Glutamatergic neuron (in vitro differentiated cells): ENCODE measurements around the gene CIAO2A. TPM values are rescaled to one million over a fixed set of nuclear protein-coding genes. Genes with fewer than 3 reads are reported as not detected.
A peak's percentile ranks its signal among the peaks of the same experiment; 100 is the strongest.
"Not testable (repeated sequence)": the region's sequence is repeated elsewhere in the genome, so short reads cannot be mapped to it uniquely, and the experiment has no call there.

Experiments
- DNase-seq: peaks from one replicate; pipeline ENCODE4 v3.0.0; 2022
- H3K27ac Mint-ChIP-seq: one replicate; pipeline ENCODE4 v1.8.0; 2020; ENCODE audit warnings: mild to moderate bottlenecking, mixed read lengths, inconsistent platforms; ENCODE audit not compliant: unreplicated experiment
- H3K27me3 Mint-ChIP-seq: one replicate; pipeline ENCODE4 v1.8.0; 2020; ENCODE audit warnings: mild to moderate bottlenecking, moderate library complexity, mixed read lengths, inconsistent platforms; ENCODE audit not compliant: unreplicated experiment
- H3K36me3 Mint-ChIP-seq: one replicate; pipeline ENCODE4 v1.8.0; 2020; ENCODE audit warnings: mild to moderate bottlenecking, mixed read lengths, inconsistent platforms; ENCODE audit not compliant: unreplicated experiment
- H3K4me1 Mint-ChIP-seq: one replicate; pipeline ENCODE4 v1.8.0; 2020; ENCODE audit warnings: mild to moderate bottlenecking, low read depth, mixed read lengths, inconsistent platforms; ENCODE audit not compliant: unreplicated experiment
- H3K4me3 Mint-ChIP-seq: one replicate; pipeline ENCODE4 v1.8.0; 2020; ENCODE audit warnings: mild to moderate bottlenecking, mixed read lengths, inconsistent platforms; ENCODE audit not compliant: unreplicated experiment
- H3K9me3 Mint-ChIP-seq: one replicate; pipeline ENCODE4 v1.8.0; 2020; ENCODE audit warnings: mild to moderate bottlenecking, moderate library complexity, mixed read lengths, inconsistent platforms; ENCODE audit not compliant: unreplicated experiment
- total RNA-seq: library from RNA; stranded (reverse); fragmentation: NEBNext Ultra II Directional; extraction: Animal tissue kit (Norgen Biotek cat#: 25700); gene quantifications from one replicate; pipeline ENCODE4 v1.2.1, GENCODE V29; 2021; ENCODE audit not compliant: unreplicated experiment
- TF ChIP-seq, protein P1 (sequence below): fragments of 200-600 bp; sonication (generic); IDR thresholded peaks from one replicate; pipeline ENCODE4 v1.5.0; 2021; ENCODE audit not compliant: partially characterized antibody, unreplicated experiment

Gene CIAO2A
- total RNA-seq, 1 donor from 2014 or later = 35.5 TPM

DNA sequence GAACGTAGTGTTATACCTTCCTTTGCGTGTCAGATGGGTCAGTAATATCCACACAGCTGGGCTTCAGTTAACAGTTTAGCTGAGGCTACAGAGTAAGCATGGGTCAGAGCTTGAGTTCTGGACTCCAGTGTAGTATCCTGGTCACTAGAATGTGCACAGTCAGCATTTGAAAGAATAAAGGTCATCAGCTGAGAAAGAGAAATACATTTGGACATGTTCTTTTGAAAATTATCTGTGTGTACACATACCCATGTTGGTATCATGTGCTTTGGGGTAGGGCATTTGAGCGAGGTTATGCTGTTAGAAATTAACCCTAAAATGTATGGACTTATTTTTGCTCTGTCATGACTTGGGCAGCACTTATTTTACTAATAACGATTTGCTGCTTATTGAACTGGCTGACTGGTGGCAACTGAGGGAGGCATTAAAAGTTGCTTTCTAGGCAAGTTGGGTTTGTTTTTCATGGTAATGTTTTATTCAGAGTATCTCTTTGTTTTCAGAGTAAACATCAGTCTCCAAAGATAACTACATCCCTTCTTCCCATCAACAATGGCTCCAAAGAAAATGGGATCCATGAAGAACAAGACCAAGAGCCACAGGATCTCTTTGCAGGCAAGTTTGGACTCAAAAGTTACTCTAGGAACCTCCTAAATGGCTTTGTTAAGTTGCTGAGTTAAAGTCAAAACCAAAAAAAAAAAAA lies 18.6 kb upstream of the CIAO2A start:
- no peak for DNase-seq
- Mint-ChIP-seq H3K9me3 (no peaks in the 10 kb centered on the region), H3K4me1 (peaks cover 6% of the 10 kb centered on the region), H3K36me3 (no peaks in the 10 kb centered on the region), H3K4me3 (no peak overlapping the region), H3K27me3 (no peaks in the 10 kb centered on the region), H3K27ac (no peak overlapping the region)
- TF ChIP-seq, protein P1, sequence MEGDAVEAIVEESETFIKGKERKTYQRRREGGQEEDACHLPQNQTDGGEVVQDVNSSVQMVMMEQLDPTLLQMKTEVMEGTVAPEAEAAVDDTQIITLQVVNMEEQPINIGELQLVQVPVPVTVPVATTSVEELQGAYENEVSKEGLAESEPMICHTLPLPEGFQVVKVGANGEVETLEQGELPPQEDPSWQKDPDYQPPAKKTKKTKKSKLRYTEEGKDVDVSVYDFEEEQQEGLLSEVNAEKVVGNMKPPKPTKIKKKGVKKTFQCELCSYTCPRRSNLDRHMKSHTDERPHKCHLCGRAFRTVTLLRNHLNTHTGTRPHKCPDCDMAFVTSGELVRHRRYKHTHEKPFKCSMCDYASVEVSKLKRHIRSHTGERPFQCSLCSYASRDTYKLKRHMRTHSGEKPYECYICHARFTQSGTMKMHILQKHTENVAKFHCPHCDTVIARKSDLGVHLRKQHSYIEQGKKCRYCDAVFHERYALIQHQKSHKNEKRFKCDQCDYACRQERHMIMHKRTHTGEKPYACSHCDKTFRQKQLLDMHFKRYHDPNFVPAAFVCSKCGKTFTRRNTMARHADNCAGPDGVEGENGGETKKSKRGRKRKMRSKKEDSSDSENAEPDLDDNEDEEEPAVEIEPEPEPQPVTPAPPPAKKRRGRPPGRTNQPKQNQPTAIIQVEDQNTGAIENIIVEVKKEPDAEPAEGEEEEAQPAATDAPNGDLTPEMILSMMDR = no peak

DNA sequence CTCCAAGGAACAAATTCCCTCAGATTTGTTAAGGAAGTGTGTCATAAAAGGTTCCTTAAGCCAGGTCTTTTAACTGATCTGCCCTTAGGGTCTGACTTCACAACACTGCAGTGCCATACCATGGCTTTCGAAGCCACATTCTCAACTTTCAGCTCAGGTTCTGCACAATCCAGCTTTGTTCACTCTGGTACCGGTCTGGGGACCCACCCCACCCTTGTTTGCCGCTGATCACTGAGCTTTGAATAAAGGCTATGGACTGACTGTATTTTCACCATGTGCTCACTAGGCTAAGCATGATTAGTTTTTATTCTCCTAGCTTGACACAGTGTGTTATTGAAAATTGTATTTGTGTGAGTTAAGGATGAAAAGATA lies 18.0 kb upstream of the CIAO2A start:
- H3K36me3 Mint-ChIP-seq = no peaks in the 10 kb centered on the region
- H3K27ac Mint-ChIP-seq = peak overlapping the region; percentile 35
- H3K4me1 Mint-ChIP-seq = peaks cover 6% of the 10 kb centered on the region
- TF ChIP-seq, protein P1 = no peak
- no peaks in the 10 kb centered on the region for H3K27me3 Mint-ChIP-seq
- no peaks in the 10 kb centered on the region for H3K9me3 Mint-ChIP-seq
- no peak for DNase-seq
- H3K4me3 Mint-ChIP-seq = no peak overlapping the region

DNA sequence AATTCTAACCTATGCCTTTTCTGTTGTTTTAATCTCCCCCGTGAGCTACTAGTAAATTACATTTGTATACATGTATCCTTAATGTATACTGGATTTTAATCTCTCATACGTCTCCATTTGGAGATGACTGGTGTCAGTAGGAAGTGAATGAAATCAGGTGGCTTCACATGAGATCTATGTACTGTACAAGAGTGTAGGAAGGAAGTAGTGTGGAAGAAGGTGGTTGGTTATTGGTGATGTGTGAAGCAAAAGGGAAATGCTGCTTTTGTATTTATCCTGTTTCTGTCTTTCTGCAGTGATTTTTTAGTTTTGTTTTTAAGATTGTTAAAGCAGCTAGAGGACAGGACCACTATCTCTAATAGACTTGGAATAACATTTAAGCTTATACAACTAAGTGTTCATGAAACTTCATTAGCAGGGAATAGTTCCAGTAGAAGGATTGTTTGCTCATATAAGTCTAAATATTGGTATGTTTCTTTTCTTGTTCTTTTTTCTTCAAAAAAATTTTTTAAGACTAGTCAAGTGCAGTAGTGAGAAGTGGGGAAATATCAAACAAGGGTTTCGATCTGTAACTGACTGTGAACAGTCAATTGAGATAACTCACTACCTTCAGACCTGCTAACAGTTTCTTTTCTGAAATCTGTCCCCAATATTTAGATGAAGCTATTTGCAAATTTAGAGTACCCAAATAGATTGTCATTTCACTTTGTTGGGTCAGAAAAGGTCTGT lies 17.5 kb upstream of the CIAO2A start:
- no peak overlapping the region for H3K4me3 Mint-ChIP-seq
- DNase-seq = no peak
- no peaks in the 10 kb centered on the region for H3K9me3 Mint-ChIP-seq
- no peaks in the 10 kb centered on the region for H3K36me3 Mint-ChIP-seq
- TF ChIP-seq, protein P1 = no peak
- H3K4me1 Mint-ChIP-seq = peaks cover 6% of the 10 kb centered on the region
- H3K27me3 Mint-ChIP-seq = no peaks in the 10 kb centered on the region
- no peak overlapping the region for H3K27ac Mint-ChIP-seq

DNA sequence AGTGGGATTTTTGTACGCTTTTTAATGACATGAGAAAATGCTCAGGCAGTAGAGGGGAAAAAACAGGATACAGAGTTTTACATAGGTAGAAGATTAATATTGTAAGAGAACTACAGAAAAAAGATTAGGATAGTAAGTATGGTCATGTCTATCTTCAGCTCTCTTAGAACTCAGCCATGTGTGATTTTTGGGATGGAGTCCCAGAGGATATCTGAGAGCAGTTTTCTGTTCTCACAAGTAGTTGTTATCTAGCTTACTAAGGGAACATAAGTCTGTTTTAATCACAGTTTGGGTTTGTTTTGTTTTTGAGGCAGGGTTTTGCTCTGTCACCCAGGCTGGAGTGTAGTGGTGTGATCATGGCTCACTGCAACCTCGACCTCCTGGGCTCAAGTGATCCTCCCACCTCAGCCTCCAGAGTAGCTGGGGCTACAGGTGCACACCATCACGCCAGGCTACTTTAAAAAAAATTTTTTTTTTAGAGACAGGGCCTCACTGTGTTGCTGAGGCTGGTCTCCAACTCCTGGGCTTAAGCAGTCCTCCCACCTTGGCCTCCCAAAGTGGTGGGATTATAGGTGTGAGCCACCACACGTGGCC lies 16.6 kb upstream of the CIAO2A start:
- H3K9me3 Mint-ChIP-seq, DNase-seq, H3K4me1 Mint-ChIP-seq, H3K4me3 Mint-ChIP-seq, H3K27me3 Mint-ChIP-seq, H3K27ac Mint-ChIP-seq, H3K36me3 Mint-ChIP-seq: not testable (repeated sequence)

DNA sequence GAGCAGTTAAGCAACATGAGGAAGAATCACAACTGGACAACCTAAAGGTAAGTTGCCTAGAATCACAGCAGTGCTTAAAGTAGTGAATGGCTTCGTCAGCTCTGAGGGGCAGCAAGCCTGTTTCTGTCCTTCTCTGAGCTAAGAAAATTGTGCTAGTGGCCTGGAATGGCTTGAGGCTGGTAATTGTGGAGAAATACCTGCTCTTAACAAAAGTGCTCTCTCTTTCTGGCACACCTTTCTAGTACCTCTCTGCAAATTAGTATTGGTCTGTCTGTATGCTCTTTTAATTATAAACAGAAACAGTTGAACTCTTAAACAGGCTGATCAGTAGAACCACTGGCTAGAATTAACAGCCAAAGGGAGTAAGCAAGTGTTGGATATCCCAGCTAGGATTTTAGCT lies 13.7 kb upstream of the CIAO2A start:
- H3K27ac Mint-ChIP-seq = no peak overlapping the region
- TF ChIP-seq, protein P1 = no peak
- no peaks in the 10 kb centered on the region for H3K27me3 Mint-ChIP-seq
- DNase-seq = no peak
- H3K36me3 Mint-ChIP-seq = no peaks in the 10 kb centered on the region
- H3K4me3 Mint-ChIP-seq = no peak overlapping the region
- peaks cover 6% of the 10 kb centered on the region for H3K4me1 Mint-ChIP-seq
- H3K9me3 Mint-ChIP-seq = no peaks in the 10 kb centered on the region
